GM10847 (cell line): ENCODE data around the gene ZFYVE27.

Experiments used
- POLR2A ChIP-seq: IDR thresholded peaks from 2 replicates; pipeline ENCODE4 v1.6.1; 2011; ENCODE audit not compliant: insufficient read length; ENCODE audit errors: extremely low read depth

ZFYVE27 gene

GRCh38 chr10:97759158-97759887 is 22.4 kb downstream of the ZFYVE27 start:
- TF ChIP-seq POLR2A: no peak

GRCh38 chr10:97759946-97760345 is 23.0 kb downstream of the ZFYVE27 start:
- TF ChIP-seq POLR2A: no peak

DNA sequence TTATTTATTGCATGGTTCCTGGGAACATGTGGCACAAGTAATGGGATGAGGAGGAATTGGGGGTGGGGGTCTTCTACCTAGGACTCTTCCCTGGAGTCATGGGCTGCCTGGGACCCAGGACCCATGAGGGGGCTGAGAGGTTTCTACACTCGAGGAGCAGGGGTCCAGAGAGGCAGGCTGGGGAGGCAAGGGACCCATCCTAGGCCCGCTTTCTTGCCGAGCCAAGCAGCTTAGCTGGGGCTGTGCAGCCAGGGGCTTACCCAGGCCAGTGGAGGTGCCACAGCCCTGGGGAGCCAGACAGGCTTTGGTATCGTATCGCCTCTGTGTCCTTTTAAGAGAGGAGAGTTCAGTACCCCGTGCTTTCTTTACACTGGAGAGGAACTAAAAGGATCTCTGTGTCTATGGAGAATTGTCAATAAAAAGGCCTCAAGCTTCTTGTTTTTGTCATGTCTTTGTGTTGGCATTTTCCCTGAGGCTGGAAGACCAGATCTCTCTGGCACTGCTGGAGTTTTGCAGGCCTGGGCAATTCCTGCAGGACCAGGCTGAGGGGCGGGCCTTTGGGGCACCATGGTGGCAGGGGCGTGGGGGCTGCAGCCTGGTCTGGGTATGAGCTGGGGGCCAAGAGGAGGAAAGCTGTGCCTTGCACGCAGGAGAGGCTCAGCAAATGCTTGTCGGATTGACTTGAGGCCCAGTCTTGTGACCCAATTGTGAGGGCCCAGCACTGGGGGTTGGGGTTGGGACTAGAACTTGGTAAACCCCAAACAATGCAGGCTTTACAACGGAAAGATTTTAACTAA is 23.7 kb downstream of the ZFYVE27 start:
- no peak for TF ChIP-seq POLR2A

GRCh38 chr10:97761331-97761865 is 24.5 kb downstream of the ZFYVE27 start:
- no peak for TF ChIP-seq POLR2A

DNA sequence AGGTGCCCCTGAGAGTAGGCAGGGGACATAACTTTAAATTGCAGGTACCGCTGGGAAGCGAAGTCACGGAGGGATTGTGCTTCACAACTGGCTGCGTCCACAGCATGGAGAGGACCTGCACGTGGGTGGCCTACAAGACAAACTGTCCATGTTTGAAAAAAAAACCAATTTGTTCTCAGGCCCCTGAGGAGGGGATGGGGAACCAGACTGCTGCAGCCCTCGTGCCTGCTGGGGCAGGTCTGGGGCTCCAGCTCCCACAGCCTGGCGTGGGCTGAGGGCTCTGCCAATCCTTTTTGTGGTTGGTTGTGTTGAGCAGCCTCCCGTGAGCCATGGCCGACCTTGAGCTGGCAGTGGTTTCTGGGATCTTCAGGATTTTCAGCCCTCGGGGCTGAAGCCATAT is 25.1 kb downstream of the ZFYVE27 start:
- no peak for TF ChIP-seq POLR2A

DNA sequence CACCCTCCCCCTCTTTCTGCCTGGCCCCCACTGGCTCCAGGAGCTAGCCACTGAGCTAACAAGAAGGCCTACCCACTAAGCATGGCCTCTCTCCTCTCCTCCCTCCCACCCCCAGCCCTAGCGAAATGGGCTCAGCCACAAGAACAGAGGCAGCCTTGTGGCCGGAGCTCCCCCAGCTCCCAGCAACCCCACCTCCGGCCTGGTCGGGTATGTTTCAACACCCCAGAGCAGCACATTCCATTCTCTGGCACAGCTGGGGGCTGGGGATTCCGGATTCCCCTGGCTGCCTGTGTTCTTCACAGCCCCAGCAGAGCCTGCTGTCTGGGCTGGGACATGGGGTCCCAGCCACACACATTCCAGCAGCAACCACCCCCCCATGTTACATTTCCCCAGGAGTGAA is 25.9 kb downstream of the ZFYVE27 start:
- no peak for TF ChIP-seq POLR2A

DNA sequence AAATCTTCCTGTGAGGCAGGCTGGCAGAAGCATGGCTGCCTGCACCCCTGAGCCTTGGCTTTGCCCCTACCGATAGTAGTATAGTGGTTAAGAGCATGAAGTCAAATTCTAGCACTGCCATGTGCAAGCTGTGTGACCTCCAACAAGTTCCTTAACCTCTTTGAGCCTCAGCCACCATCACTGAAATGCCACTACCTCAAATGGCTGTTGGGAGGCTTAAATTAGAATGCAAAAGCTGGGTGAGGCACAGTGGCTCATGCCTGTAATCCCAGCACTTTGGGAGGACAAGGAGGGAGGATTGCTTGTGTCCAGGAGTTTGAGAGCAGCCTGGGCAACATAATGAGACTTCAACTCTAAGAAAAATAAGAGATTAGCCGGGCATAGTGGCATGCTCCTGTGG is 26.5 kb downstream of the ZFYVE27 start:
- TF ChIP-seq POLR2A: no peak

DNA sequence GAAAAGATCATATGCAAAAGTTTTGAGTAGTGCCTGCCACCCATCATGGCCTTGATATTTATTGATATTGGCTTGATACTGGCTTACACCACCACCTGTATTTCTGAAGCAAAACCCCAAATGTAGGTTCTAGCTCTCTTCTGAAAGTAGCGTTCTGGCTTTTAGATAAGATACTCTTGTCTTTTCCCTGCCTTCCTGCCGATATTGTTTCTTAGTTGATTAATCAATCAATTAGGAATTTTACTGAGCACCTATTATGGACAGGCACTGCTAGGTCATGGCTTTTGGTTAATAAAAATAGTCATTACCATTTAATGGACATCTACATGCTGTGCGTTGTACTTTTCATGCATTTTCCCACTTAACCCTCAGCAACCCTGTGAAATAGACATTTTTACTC is 27.0 kb downstream of the ZFYVE27 start:
- TF ChIP-seq POLR2A: no peak

- TF ChIP-seq POLR2A: no peak
Observed at GRCh38 chr10:97764519-97764931, 27.6 kb downstream of the ZFYVE27 start.

DNA sequence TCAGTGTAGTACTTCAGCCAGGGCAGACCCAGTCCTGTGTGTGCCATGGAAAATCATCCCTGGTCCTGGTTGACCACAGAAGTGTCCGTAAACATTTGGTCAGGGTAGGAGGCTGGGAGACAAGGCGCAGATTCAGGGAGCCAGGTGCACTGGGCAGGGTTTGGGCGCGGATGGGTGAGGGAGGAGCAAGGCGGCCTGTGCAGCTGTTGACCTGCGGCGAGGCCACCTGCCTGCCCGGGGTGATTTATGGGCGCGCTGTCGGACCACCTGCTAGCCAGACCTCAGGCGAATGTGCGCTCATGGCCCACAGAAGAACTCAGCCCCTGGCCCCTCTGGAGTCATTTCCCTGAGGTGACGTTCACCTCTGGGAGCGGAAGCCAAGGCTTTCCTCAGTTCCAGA is 28.3 kb downstream of the ZFYVE27 start:
- TF ChIP-seq POLR2A: no peak

DNA sequence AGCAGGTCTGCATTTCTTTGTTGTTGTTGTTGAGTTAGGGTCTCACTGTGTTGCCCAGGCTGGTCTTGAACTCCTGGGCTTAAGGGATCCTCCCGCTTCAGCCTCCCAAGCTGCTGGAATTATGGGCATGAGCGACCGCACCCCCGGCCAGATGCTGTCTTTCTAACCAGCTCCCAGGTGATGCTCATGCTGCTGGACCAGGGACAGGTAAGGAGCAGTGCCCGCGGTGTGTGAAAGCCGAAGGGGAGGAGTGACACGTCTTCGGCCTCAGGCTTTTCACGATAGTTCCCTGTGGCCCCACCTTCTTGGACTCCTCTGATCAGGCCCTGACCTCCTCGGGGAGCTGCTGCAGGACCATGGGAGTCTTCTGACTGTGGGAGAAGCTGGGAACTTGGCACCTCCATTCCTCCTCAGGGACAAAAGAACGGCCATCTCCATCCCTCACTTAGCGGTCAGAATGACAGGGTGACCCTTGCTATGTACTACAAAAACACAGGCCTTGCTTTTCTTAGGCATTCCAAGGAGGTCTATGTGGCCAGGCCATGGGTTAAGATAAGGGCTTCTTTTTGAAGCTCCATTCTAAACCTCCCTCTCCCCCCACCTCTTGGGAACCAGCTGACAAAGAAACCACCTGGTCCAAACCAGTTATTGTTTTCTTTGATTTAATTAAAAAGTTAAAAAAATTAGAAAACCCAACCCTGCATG is 29.3 kb downstream of the ZFYVE27 start:
- TF ChIP-seq POLR2A: no peak

GRCh38 chr10:97766996-97767924 is 30.3 kb downstream of the ZFYVE27 start:
- no peak for TF ChIP-seq POLR2A

DNA sequence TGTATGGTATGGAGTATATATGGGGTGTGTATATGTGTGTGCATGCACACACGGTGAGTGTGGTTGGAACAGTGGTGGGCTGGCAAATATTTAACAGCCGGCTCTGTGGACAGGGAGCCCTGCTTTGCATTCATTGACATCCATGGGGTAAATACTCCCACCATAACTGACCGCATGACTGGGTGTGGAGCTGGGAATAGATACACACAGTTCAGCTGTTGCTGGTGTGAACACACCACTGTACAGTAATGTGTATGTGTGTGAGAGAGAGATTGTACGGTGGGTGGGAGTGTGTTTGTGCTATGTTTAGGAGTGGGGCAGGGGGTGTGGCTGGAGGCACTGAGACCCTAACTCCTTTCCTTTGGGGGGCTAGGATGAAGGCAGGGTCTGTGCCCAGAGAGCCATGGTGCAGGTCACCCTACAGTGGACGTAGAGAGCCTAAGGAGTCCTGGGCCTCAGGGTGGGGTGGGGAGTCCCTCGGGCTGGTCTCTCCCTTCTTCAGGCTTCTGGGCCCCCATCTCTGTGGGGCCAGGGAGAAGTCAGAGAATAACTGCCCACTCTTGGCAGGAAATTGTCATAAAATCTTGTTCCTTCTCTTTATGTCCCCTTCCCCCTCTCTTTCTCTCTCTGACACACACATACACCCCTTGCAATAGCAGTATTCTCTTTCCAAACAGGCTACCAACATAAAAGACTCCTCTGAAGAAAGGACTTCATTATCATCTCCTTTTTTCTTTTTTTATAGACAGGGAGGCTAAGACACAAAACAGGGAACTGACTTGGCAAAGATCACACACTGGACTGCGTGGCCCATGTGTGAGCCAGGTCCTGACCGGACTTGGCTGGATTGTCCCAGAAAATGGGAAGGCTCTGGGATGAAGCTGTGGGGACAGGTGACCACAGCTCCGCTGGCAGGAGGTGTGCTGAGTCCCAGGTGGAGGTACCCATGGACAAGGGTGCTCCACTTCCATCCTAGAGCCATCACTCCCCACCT is 31.7 kb downstream of the ZFYVE27 start:
- TF ChIP-seq POLR2A: no peak
